Measurements from ENCODE around the gene PMF1. TPM values are rescaled to one million over a fixed set of nuclear protein-coding genes. Genes with fewer than 3 reads are reported as not detected.

The PMF1 gene
- total and polyA plus RNA-seq, 2 experiments from 2014 or later, result 112 to 118 TPM

DNA sequence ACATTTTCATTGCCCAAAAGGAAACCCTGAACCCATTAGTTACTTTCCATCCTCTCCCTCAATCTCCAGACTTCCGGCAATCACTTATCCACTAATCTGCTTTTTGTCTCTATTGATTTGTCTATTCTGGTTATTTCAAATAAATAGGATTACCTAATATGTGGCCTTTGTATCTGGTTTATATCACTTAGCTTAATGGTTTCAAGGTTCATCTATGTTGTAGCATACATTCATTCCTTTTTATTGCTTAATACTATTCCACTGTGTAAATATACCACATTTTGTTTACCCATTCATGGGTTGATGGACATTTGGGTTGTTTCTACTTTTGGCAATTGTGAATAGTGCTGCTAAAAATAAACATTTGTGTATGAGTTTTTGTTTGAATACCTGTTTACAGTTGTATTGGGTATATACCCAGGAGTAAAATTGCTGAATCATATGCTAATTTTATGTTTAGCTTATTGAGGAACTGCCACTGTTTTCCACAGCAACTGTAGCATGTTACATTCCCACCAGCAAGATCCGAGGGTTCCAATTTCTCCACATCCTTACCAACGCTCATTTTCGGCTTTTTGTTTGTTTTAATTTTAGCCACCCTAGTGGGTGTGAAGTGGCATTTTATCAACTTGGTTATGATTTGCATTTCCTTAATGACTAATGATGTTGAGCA lies 21.4 kb upstream of the PMF1 start:
- H3K4me2 ChIP-seq, result no peak overlapping the region
- H3K4me1 ChIP-seq (ENCODE audit: insufficient read depth), result peaks cover 13% of the 10 kb centered on the region
- ATAC-seq, result no peak
- peaks cover 24% of the 10 kb centered on the region for H3K79me2 ChIP-seq (replicated peaks; ENCODE audit: insufficient read depth)
- H3K9me3 Mint-ChIP-seq, result peaks cover 26% of the 10 kb centered on the region
- peaks cover 7% of the 10 kb centered on the region for H4K20me1 ChIP-seq (replicated peaks; ENCODE audit: insufficient read depth)
- H3K4me3 ChIP-seq, result no peak overlapping the region
- DNase-seq (ENCODE audit: low spot score), result no peak
- H3K9me2 ChIP-seq (ENCODE audit: insufficient read depth), result no peaks in the 10 kb centered on the region
- H2AFZ ChIP-seq, result no peak overlapping the region
- 0 out of 2 replicates have a peak, but pooled peaks cover 15% of the 10 kb centered on the region for H3F3A ChIP-seq (replicated peaks; ENCODE audit: low read depth)
- H3K4me3 Mint-ChIP-seq, result no peak overlapping the region
- H3K27me3 Mint-ChIP-seq (ENCODE audit: insufficient read depth, low read depth, poor library complexity), result peaks cover 18% of the 10 kb centered on the region
- peaks cover 5% of the 10 kb centered on the region for H3K36me3 ChIP-seq (ENCODE audit: insufficient read depth)
- H3K4me1 Mint-ChIP-seq, result peaks cover 28% of the 10 kb centered on the region
- no peak overlapping the region for H3K27ac Mint-ChIP-seq
- no peak overlapping the region for H3K27ac ChIP-seq (ENCODE audit: low read depth)
- H3K27me3 ChIP-seq (ENCODE audit: insufficient read depth), result no peaks in the 10 kb centered on the region
- TF ChIP-seq, protein P1, sequence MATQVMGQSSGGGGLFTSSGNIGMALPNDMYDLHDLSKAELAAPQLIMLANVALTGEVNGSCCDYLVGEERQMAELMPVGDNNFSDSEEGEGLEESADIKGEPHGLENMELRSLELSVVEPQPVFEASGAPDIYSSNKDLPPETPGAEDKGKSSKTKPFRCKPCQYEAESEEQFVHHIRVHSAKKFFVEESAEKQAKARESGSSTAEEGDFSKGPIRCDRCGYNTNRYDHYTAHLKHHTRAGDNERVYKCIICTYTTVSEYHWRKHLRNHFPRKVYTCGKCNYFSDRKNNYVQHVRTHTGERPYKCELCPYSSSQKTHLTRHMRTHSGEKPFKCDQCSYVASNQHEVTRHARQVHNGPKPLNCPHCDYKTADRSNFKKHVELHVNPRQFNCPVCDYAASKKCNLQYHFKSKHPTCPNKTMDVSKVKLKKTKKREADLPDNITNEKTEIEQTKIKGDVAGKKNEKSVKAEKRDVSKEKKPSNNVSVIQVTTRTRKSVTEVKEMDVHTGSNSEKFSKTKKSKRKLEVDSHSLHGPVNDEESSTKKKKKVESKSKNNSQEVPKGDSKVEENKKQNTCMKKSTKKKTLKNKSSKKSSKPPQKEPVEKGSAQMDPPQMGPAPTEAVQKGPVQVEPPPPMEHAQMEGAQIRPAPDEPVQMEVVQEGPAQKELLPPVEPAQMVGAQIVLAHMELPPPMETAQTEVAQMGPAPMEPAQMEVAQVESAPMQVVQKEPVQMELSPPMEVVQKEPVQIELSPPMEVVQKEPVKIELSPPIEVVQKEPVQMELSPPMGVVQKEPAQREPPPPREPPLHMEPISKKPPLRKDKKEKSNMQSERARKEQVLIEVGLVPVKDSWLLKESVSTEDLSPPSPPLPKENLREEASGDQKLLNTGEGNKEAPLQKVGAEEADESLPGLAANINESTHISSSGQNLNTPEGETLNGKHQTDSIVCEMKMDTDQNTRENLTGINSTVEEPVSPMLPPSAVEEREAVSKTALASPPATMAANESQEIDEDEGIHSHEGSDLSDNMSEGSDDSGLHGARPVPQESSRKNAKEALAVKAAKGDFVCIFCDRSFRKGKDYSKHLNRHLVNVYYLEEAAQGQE (IDR thresholded peaks at IDR 0.05; ENCODE audit: unreplicated experiment), result no peak
- TF ChIP-seq CREB1 (CRISPR knock-in tag; IDR thresholded peaks at IDR 0.05; ENCODE audit: low read depth), result no peak
- TF ChIP-seq, protein P2, sequence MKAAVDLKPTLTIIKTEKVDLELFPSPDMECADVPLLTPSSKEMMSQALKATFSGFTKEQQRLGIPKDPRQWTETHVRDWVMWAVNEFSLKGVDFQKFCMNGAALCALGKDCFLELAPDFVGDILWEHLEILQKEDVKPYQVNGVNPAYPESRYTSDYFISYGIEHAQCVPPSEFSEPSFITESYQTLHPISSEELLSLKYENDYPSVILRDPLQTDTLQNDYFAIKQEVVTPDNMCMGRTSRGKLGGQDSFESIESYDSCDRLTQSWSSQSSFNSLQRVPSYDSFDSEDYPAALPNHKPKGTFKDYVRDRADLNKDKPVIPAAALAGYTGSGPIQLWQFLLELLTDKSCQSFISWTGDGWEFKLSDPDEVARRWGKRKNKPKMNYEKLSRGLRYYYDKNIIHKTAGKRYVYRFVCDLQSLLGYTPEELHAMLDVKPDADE (IDR thresholded peaks at IDR 0.05), result no peak
- TF ChIP-seq STAT1 (IDR thresholded peaks at IDR 0.05; ENCODE audit: unreplicated experiment), result no peak
- TF ChIP-seq, protein P3, sequence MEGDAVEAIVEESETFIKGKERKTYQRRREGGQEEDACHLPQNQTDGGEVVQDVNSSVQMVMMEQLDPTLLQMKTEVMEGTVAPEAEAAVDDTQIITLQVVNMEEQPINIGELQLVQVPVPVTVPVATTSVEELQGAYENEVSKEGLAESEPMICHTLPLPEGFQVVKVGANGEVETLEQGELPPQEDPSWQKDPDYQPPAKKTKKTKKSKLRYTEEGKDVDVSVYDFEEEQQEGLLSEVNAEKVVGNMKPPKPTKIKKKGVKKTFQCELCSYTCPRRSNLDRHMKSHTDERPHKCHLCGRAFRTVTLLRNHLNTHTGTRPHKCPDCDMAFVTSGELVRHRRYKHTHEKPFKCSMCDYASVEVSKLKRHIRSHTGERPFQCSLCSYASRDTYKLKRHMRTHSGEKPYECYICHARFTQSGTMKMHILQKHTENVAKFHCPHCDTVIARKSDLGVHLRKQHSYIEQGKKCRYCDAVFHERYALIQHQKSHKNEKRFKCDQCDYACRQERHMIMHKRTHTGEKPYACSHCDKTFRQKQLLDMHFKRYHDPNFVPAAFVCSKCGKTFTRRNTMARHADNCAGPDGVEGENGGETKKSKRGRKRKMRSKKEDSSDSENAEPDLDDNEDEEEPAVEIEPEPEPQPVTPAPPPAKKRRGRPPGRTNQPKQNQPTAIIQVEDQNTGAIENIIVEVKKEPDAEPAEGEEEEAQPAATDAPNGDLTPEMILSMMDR (conservative IDR thresholded peaks at IDR 0.05; ENCODE audit: low read depth in 2 of 2), result no peak
- TF ChIP-seq EZH2phosphoT487 (IDR thresholded peaks at IDR 0.05; ENCODE audit: unreplicated experiment), result no peak
- TF ChIP-seq ZNF331 (CRISPR knock-in tag; IDR thresholded peaks at IDR 0.05; ENCODE audit: low read depth), result no peak
- TF ChIP-seq POLR2AphosphoS5 (IDR thresholded peaks at IDR 0.05; ENCODE audit: low read depth), result no peak
- TF ChIP-seq NANOG (IDR thresholded peaks at IDR 0.05; ENCODE audit: borderline replicate concordance), result no peak
- TF ChIP-seq JUNB (IDR thresholded peaks at IDR 0.05; ENCODE audit: unreplicated experiment), result no peak
- TF ChIP-seq EZH2 (IDR thresholded peaks at IDR 0.05; ENCODE audit: low read depth, unreplicated experiment), result no peak
- no peak for TF ChIP-seq ZNF114 (CRISPR knock-in tag; IDR thresholded peaks at IDR 0.05)
- TF ChIP-seq, protein P4, sequence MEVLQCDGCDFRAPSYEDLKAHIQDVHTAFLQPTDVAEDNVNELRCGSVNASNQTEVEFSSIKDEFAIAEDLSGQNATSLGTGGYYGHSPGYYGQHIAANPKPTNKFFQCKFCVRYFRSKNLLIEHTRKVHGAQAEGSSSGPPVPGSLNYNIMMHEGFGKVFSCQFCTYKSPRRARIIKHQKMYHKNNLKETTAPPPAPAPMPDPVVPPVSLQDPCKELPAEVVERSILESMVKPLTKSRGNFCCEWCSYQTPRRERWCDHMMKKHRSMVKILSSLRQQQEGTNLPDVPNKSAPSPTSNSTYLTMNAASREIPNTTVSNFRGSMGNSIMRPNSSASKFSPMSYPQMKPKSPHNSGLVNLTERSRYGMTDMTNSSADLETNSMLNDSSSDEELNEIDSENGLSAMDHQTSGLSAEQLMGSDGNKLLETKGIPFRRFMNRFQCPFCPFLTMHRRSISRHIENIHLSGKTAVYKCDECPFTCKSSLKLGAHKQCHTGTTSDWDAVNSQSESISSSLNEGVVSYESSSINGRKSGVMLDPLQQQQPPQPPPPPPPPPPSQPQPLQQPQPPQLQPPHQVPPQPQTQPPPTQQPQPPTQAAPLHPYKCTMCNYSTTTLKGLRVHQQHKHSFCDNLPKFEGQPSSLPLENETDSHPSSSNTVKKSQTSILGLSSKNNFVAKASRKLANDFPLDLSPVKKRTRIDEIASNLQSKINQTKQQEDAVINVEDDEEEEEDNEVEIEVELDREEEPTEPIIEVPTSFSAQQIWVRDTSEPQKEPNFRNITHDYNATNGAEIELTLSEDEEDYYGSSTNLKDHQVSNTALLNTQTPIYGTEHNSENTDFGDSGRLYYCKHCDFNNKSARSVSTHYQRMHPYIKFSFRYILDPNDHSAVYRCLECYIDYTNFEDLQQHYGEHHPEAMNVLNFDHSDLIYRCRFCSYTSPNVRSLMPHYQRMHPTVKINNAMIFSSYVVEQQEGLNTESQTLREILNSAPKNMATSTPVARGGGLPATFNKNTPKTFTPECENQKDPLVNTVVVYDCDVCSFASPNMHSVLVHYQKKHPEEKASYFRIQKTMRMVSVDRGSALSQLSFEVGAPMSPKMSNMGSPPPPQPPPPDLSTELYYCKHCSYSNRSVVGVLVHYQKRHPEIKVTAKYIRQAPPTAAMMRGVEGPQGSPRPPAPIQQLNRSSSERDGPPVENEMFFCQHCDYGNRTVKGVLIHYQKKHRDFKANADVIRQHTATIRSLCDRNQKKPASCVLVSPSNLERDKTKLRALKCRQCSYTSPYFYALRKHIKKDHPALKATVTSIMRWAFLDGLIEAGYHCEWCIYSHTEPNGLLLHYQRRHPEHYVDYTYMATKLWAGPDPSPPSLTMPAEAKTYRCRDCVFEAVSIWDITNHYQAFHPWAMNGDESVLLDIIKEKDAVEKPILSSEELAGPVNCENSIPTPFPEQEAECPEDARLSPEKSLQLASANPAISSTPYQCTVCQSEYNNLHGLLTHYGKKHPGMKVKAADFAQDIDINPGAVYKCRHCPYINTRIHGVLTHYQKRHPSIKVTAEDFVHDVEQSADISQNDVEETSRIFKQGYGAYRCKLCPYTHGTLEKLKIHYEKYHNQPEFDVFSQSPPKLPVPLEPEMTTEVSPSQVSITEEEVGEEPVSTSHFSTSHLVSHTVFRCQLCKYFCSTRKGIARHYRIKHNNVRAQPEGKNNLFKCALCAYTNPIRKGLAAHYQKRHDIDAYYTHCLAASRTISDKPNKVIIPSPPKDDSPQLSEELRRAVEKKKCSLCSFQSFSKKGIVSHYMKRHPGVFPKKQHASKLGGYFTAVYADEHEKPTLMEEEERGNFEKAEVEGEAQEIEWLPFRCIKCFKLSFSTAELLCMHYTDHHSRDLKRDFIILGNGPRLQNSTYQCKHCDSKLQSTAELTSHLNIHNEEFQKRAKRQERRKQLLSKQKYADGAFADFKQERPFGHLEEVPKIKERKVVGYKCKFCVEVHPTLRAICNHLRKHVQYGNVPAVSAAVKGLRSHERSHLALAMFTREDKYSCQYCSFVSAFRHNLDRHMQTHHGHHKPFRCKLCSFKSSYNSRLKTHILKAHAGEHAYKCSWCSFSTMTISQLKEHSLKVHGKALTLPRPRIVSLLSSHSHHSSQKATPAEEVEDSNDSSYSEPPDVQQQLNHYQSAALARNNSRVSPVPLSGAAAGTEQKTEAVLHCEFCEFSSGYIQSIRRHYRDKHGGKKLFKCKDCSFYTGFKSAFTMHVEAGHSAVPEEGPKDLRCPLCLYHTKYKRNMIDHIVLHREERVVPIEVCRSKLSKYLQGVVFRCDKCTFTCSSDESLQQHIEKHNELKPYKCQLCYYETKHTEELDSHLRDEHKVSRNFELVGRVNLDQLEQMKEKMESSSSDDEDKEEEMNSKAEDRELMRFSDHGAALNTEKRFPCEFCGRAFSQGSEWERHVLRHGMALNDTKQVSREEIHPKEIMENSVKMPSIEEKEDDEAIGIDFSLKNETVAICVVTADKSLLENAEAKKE (CRISPR knock-in tag; IDR thresholded peaks at IDR 0.05), result no peak
- H3K36me3 Mint-ChIP-seq (ENCODE audit: low read depth), result peaks cover 18% of the 10 kb centered on the region; the same call in 2 of the 3 replicates
